ENCODE results near the gene TRAF3. TPM values are rescaled to one million over a fixed set of nuclear protein-coding genes. Genes with fewer than 3 reads are reported as not detected.

TRAF3 gene
- total RNA-seq, 1 donor from 2014 or later, result 35.3 TPM

DNA sequence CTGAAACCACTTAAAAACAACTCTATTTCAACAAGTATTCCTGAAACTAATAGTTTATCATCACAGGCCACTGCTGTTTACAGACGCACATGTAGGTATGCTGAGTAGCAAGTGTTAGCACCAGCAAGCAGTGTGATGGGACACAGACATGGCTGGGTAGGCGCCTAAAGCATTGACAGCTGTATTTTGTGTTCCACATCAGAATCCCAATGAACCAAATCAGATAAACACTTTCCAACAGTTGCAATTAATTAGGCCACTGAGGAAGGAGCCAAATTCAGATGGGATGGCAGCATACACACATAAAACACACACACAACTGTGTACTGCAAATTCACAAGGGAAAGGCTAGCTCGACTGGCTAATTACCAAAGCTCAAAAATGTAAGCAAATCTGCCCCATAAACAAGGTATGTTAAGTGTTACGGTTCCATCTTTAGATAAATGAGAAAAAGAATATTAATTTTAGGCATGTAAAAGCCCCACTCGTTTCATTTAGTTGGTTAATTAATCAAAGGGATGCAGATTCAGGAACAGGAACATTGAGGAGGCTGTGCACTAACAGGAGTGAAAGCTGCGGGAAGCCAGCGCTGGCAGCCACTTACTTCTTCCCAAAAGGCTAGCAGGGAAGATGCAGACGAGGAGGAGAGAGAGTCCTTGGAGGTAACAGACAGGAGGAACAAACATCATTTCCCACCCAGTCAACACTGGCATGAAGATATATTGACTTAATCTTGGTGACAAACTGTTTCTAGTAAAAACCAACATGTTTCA, 178.6 kb downstream of the TRAF3 start:
- peaks cover 43% of the 10 kb centered on the region for H3K36me3 ChIP-seq (ENCODE audit: control insufficient read depth, insufficient read depth, low read length)
- no peak for DNase-seq (ENCODE audit: low read depth)
- TF ChIP-seq, protein P1, sequence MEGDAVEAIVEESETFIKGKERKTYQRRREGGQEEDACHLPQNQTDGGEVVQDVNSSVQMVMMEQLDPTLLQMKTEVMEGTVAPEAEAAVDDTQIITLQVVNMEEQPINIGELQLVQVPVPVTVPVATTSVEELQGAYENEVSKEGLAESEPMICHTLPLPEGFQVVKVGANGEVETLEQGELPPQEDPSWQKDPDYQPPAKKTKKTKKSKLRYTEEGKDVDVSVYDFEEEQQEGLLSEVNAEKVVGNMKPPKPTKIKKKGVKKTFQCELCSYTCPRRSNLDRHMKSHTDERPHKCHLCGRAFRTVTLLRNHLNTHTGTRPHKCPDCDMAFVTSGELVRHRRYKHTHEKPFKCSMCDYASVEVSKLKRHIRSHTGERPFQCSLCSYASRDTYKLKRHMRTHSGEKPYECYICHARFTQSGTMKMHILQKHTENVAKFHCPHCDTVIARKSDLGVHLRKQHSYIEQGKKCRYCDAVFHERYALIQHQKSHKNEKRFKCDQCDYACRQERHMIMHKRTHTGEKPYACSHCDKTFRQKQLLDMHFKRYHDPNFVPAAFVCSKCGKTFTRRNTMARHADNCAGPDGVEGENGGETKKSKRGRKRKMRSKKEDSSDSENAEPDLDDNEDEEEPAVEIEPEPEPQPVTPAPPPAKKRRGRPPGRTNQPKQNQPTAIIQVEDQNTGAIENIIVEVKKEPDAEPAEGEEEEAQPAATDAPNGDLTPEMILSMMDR (IDR thresholded peaks at IDR 0.05; ENCODE audit: insufficient read depth, low read length, severe bottlenecking), result no peak
- no peaks in the 10 kb centered on the region for H3K27me3 ChIP-seq (ENCODE audit: control insufficient read depth, insufficient read depth, low read length)
- no peak for FAIRE-seq
- no peak overlapping the region for H3K4me3 ChIP-seq (ENCODE audit: low read depth, low read length)

DNA sequence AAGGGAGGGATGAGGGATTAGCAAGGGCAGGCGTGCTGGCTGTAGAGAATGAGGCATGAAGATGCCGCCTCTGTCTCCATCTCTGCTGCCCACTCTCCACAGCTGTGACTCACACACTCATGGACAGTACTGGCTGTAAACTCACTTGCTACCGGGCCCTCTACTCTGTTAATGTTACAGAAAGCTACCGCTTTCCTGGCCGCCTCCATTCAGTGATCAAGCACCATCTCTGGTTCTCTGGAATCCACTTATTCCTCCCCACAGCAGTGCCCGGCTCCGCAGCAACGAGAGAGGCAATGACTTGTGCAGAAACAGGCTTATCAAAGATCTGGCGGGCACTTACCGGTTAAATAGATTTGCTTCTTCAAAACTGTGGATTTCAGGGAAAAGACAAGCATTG, 180.0 kb downstream of the TRAF3 start:
- FAIRE-seq, result no peak
- H3K36me3 ChIP-seq (ENCODE audit: control insufficient read depth, insufficient read depth, low read length), result peaks cover 41% of the 10 kb centered on the region

DNA sequence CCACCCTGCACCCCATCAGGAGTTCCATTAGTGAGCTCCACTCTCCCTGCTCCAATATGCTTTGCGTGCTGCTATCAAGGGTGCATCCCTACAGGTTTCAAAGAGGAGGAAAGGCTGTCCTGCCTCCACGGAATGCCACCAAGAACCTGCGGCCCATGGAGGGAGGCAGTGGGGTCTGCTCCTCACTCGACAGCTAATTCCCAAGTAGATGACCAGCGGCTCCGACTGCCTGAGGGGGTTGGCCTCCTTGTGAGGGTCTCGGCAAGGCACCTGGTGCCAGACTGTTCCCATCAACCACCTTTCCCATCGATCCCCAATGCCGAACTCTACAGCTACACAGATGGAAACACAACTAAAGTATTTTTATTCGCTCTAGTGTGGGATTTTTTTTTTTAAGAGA, 181.2 kb downstream of the TRAF3 start:
- Histone ChIP-seq H3K36me3 (ENCODE audit: control insufficient read depth, insufficient read depth, low read length) (peaks cover 32% of the 10 kb centered on the region), H3K4me3 (ENCODE audit: low read depth, low read length) (no peak overlapping the region), H3K27me3 (ENCODE audit: control insufficient read depth, insufficient read depth, low read length) (no peaks in the 10 kb centered on the region)
- FAIRE-seq (no peak), DNase-seq (ENCODE audit: low read depth) (no peak)
- TF ChIP-seq, protein P1 (IDR thresholded peaks at IDR 0.05; ENCODE audit: insufficient read depth, low read length, severe bottlenecking), result no peak

More for the DNA sequence above, 180.0 kb downstream of the TRAF3 start:
- H3K4me3 ChIP-seq (ENCODE audit: low read depth, low read length), result no peak overlapping the region
- no peak for DNase-seq (ENCODE audit: low read depth)
- H3K27me3 ChIP-seq (ENCODE audit: control insufficient read depth, insufficient read depth, low read length), result no peaks in the 10 kb centered on the region
- TF ChIP-seq, protein P1 (IDR thresholded peaks at IDR 0.05; ENCODE audit: insufficient read depth, low read length, severe bottlenecking), result no peak

Other genes with a start within 250 kb of the TRAF3 start
- 19.7 and 38.3 TPM in 2 replicates for gene RCOR1, start 184.8 kb upstream of the TRAF3 start, total RNA-seq
- 4.2 and 6.5 TPM in 2 replicates for gene AMN, start 145.2 kb downstream of the TRAF3 start, total RNA-seq